ENCODE results near the gene KLHL8.
"Not testable (repeated sequence)": the region's sequence is repeated elsewhere in the genome, so short reads cannot be mapped to it uniquely, and the experiment has no call there.

The KLHL8 gene

GRCh38 chr4:87179751-87180150, 40.7 kb downstream of the KLHL8 start:
- DNase-seq (ENCODE audit: low read depth in 2 of 2), result no peak

GRCh38 chr4:87174672-87175071, 45.7 kb downstream of the KLHL8 start:
- no peak for DNase-seq (ENCODE audit: low read depth in 2 of 2)

GRCh38 chr4:87171944-87172343, 48.5 kb downstream of the KLHL8 start:
- DNase-seq (ENCODE audit: low read depth in 2 of 2), result no peak

- no peak for DNase-seq (ENCODE audit: low read depth in 2 of 2)
Observed at GRCh38 chr4:87166296-87166854, 54.0 kb downstream of the KLHL8 start.

DNA sequence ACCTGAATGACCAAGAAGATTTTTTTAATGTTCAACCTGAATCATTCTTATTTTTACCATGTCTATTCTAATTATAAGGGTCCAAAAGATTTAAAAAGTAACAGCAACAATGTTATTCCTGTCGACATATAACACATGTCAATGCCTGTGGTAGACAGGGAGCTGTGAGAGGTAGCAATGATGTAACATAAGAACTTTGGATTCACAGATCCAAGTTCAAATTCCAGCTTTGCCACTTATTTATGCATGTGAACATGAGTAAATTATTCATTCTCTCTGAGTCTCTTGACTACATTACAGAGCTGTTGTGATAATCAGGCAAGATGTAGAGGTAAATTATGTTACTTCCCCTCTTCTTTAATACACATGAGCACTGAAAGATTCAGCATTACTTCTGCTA, 54.5 kb downstream of the KLHL8 start:
- DNase-seq (ENCODE audit: low read depth in 2 of 2), result no peak

GRCh38 chr4:87153078-87153870, 67.1 kb downstream of the KLHL8 start:
- DNase-seq (ENCODE audit: low read depth in 2 of 2), result no peak

- DNase-seq (ENCODE audit: low read depth in 2 of 2), result no peak
Observed at GRCh38 chr4:87152310-87153041, 67.9 kb downstream of the KLHL8 start.

GRCh38 chr4:87151730-87152129, 68.7 kb downstream of the KLHL8 start:
- DNase-seq (ENCODE audit: low read depth in 2 of 2), result no peak

GRCh38 chr4:87150498-87151261, 69.7 kb downstream of the KLHL8 start:
- peak in 1 of 2 donors; percentile 3 for DNase-seq (ENCODE audit: low read depth in 2 of 2)

DNA sequence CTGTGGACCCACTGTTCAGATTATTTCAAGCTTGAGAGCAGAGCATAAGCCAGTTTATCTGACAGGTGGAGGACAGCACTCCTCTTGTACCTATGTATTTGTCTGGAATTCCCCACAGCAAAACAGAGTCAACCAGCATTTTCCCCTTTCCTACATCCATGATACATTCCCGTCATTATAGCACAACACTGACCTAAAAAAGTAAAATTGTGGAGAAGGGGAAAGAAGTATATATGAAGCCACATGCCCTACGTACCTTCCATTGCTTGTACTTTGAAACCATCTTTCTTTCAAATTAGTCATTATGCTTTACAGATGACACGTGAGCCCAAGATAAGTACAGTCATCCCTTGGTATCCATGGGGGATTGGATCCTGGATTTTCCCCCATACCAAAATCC, 73.3 kb downstream of the KLHL8 start:
- DNase-seq (ENCODE audit: low read depth in 2 of 2), result no peak

DNA sequence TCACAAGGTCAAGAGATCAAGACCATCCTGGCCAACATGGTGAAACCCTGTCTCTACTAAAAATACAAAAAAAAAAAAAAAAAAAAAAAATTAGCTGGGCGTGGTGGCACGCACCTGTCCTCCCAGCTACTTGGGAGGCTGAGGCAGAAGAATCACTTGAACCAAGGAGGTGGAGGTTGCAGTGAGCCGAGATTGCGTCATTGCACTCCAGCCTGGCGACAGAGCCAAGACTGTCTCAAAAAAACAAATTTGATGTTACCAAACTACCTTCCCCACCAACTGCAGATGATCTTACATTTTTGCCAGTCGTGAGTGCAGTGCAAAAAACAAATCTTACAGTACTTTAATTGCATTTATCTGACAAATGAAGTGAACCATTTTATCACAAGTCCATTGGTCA, 74.5 kb downstream of the KLHL8 start:
- not testable (repeated sequence) for DNase-seq (ENCODE audit: low read depth in 2 of 2)

- DNase-seq (ENCODE audit: low read depth in 2 of 2), result no peak
Observed at GRCh38 chr4:87144356-87144755, 76.1 kb downstream of the KLHL8 start.

DNA sequence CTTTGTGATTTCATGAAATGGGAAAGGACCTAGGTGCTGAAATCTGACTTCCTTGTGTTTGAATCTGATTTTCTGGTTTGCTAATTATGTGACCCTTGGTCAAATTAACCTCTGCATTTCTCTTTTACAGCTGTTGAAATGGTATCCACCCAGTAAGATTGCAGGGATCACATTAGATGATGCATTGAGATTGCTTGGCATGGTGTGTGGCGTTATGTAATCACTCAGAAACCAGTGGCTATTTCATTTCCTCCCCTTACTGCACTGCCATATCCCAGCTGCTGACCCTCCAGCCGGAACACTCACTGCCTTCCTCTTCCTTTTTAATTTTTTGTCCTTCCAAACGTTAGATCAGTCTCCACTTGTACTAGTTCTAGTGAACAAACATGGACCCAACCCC, 79.0 kb downstream of the KLHL8 start:
- DNase-seq (ENCODE audit: low read depth in 2 of 2), result no peak

GRCh38 chr4:87134122-87134521, 86.3 kb downstream of the KLHL8 start:
- no peak for DNase-seq (ENCODE audit: low read depth in 2 of 2)

GRCh38 chr4:87133183-87133582, 87.2 kb downstream of the KLHL8 start:
- no peak for DNase-seq (ENCODE audit: low read depth in 2 of 2)

DNA sequence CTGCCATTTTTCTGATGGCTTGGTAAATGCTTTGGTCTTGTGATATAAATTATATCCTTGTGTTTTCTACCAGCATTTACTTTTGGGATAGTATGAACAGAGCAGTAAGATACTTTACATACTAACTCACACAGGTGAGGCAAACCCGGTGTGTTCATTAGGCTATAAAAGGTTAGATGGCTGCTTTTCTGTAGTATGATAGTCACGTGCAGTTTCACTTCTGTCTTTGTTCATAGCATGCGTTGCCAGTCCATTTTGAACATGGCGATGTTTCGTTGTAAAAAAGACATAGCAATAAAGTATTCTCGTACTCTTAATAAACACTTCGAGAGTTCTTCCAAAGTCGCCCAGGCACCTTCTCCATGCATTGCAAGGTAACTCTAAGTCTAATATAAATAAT, 88.4 kb downstream of the KLHL8 start:
- DNase-seq (ENCODE audit: low read depth in 2 of 2), result no peak

DNA sequence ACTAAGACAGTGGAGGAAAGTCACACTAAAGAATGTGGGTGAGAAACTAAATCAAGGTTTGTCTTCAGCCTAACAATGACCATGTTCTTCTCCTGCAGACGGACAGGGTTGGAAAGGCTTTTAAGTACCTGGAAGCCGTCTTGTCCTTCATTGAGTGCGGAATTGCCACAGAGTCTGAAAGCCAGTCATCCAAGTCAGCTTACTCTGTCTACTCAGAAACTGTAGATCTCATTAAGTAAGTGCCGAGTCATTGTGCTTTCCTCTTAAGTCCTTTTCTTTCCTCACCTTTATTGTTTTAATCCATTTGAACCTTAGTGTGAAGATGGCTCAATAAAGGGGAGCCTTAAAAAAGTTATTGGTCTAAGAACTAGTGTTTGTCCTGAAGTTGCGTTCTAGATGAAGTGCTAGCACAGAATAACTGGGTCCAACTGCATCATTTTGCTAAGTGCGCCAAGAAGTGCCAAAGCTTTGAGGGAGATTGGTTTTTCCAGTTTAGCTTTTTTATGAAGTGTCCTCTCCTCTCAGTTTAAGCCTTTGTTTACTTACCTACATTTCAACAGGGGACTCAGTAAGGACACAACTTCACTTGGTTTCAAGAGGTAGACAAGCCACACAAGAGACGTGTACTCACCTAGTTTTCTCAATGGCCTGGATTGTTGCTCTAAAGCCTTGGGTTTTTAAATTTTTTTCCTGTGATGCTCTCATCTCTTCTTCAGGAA, 89.3 kb downstream of the KLHL8 start:
- DNase-seq (ENCODE audit: low read depth in 2 of 2), result no peak

DNA sequence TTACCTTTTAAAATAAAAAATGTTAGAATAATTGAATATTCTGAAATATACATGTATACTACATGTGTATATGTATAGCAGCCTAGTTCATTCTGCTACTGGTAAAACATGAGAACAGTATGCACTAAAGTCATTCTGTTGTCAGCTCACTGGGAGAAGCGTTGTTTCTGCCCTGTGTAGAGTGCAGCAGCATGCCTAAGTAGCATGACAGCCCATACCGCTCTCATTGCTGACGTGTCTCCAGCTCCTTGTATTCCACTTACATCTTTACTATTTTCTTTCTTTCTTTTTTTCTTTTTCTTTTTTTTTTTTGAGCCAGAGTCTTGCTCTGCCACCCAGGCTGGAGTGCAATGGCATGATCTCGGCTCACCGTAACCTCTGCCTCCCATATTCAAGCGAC, 90.7 kb downstream of the KLHL8 start:
- no peak for DNase-seq (ENCODE audit: low read depth in 2 of 2)

- DNase-seq (ENCODE audit: low read depth in 2 of 2), result no peak
Observed at GRCh38 chr4:87128006-87128705, 92.3 kb downstream of the KLHL8 start.

DNA sequence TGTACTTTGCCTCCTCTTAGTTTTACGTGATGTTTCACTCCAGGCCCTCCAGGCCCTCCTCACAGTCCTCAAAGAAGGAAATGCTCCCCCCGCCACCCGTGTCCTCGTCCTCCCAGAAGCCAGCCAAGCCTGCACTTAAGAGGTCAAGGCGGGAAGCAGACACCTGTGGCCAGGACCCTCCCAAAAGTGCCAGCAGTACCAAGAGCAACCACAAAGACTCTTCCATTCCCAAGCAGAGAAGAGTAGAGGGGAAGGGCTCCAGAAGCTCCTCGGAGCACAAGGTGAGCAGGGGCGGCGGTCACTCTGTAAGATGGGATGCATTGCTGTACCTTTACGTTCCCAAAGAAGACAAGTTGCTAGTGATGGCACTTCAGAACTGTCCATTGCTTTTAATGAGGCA, 94.4 kb downstream of the KLHL8 start:
- no peak for DNase-seq (ENCODE audit: low read depth in 2 of 2)

DNA sequence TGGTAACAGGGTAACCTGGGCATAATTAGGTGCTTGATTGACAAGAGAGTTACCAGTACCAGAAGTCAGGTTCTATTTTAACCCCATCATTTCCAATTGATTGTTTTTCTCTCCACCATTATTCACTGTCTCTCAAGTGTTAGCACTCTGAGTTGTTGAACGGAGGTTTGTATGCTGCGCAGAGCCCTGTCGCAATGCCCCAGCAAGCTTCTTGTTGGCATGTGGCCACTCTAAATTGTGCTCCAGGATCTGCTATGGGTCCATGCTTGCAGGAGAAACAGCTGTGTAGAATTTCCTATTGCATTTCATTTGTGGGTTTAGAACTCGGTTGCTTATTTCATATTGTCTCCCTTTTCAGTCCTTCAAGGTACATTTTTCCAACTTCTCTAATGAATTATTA, 98.2 kb downstream of the KLHL8 start:
- DNase-seq (ENCODE audit: low read depth in 2 of 2), result no peak

Data from stimulated activated CD8-positive, alpha-beta memory T cell treated with anti-CD3 and anti-CD28 coated beads, Interleukin-15, amount 100 ng/mL, for 4 hours (primary cell).